Neural cell (in vitro differentiated cells): ENCODE results near the gene KMT5B. TPM values are rescaled to one million over a fixed set of nuclear protein-coding genes. Genes with fewer than 3 reads are reported as not detected.

ENCODE experiments used
- H2AFZ ChIP-seq: fragments of 200-600, 300-800 bp; sonication (generic), shearing (Covaris generic); 2 replicates; pipeline ENCODE4 v1.6.0; 2014; ENCODE audit warnings: low read depth, mild to moderate bottlenecking, antibody characterized with exemption, low read length, moderate library complexity
- H3F3A ChIP-seq: fragments of 200-600 bp; shearing (Covaris generic); 2 replicates; pipeline ENCODE4 v1.6.1; 2016; ENCODE audit warnings: mild to moderate bottlenecking, moderate library complexity, mixed read lengths, antibody characterized with exemption, low read length; ENCODE audit not compliant: insufficient read depth, poor library complexity, severe bottlenecking
- H3K27ac ChIP-seq: fragments of 200-600, 300-800 bp; sonication (generic), shearing (Covaris generic); 2 replicates; pipeline ENCODE4 v1.5.1; 2014; ENCODE audit warnings: mild to moderate bottlenecking, low read length, moderate library complexity
- H3K27me3 ChIP-seq: fragments of 300-800, 200-600 bp; sonication (generic), shearing (Covaris generic); 2 replicates; pipeline ENCODE4 v1.6.0; 2014; ENCODE audit warnings: mild to moderate bottlenecking, low read depth, low read length, moderate library complexity; ENCODE audit not compliant: insufficient read depth
- H3K36me3 ChIP-seq: fragments of 300-800, 200-600 bp; sonication (generic), shearing (Covaris generic); 2 replicates; pipeline ENCODE4 v1.5.1; 2014; ENCODE audit warnings: mild to moderate bottlenecking, antibody characterized with exemption, low read length, moderate library complexity; ENCODE audit not compliant: insufficient read depth
- H3K4me2 ChIP-seq: fragments of 300-800, 200-600 bp; sonication (generic), shearing (Covaris generic); 2 replicates; pipeline ENCODE4 v1.6.0; 2014; ENCODE audit warnings: mild to moderate bottlenecking, low read length
- H3K4me3 ChIP-seq: fragments of 300-800, 200-600 bp; sonication (generic), shearing (Covaris generic); 2 replicates; pipeline ENCODE4 v1.5.1; 2014; ENCODE audit warnings: mild to moderate bottlenecking, low read length, moderate library complexity
- H3K79me2 ChIP-seq: fragments of 200-600 bp; shearing (Covaris generic); replicated peaks from 2 replicates; pipeline ENCODE4 v1.6.0; 2014; ENCODE audit warnings: mild to moderate bottlenecking, low read length, moderate library complexity; ENCODE audit not compliant: insufficient read depth
- H3K9ac ChIP-seq: fragments of 300-800, 200-600 bp; sonication (generic), shearing (Covaris generic); 2 replicates; pipeline ENCODE4 v1.6.1; 2016; ENCODE audit warnings: mild to moderate bottlenecking, low read length, mixed read lengths
- H3K9me2 ChIP-seq: fragments of 200-600 bp; shearing (Covaris generic); 2 replicates; pipeline ENCODE4 v1.6.1; 2016; ENCODE audit warnings: mild to moderate bottlenecking, low read length, mixed read lengths; ENCODE audit not compliant: insufficient read depth
- H3K9me3 ChIP-seq: fragments of 200-600, 300-800 bp; sonication (generic), shearing (Covaris generic); 2 replicates; pipeline ENCODE4 v1.6.1; 2016; ENCODE audit warnings: mild to moderate bottlenecking, mixed run types, low read length, moderate library complexity, mixed read lengths
- H4K20me1 ChIP-seq: fragments of 200-600 bp; shearing (Covaris generic); 2 replicates; pipeline ENCODE4 v1.6.1; 2016; ENCODE audit warnings: mild to moderate bottlenecking, mixed run types; ENCODE audit not compliant: insufficient read depth
- EP300 ChIP-seq: fragments of 450-650 bp; conservative IDR thresholded peaks from 2 replicates; pipeline ENCODE4 v1.6.1; 2014; ENCODE audit warnings: antibody characterized with exemption, mild to moderate bottlenecking, moderate library complexity; ENCODE audit not compliant: poor library complexity, severe bottlenecking
- EZH2 ChIP-seq: fragments of 200-600, 300-800 bp; shearing (Covaris generic), sonication (generic); IDR thresholded peaks from 2 replicates; pipeline ENCODE4 v1.6.1; 2014; ENCODE audit warnings: antibody characterized with exemption, low read length, borderline replicate concordance, mild to moderate bottlenecking; ENCODE audit not compliant: insufficient read depth, poor library complexity, severe bottlenecking
- MXI1 ChIP-seq: fragments of 450-650 bp; conservative IDR thresholded peaks from 2 replicates; pipeline ENCODE4 v1.6.1; 2014; ENCODE audit warnings: antibody characterized with exemption, mild to moderate bottlenecking; ENCODE audit not compliant: poor library complexity, severe bottlenecking
- POLR2AphosphoS5 ChIP-seq: IDR thresholded peaks from 2 replicates; pipeline ENCODE4 v1.6.1; 2012
- RAD21 ChIP-seq: fragments of 450-650 bp; conservative IDR thresholded peaks from 2 replicates; pipeline ENCODE4 v1.6.1; 2014; ENCODE audit warnings: antibody characterized with exemption, mild to moderate bottlenecking, moderate library complexity
- SMC3 ChIP-seq: fragments of 450-650 bp; conservative IDR thresholded peaks from 2 replicates; pipeline ENCODE4 v1.6.1; 2014; ENCODE audit warnings: antibody characterized with exemption, mild to moderate bottlenecking, moderate library complexity; ENCODE audit not compliant: poor library complexity
- TAF1 ChIP-seq: IDR thresholded peaks from 2 replicates; pipeline ENCODE4 v1.6.1; 2012; ENCODE audit warnings: low read depth
- polyA plus RNA-seq: library from polyadenylated mRNA; depleted of rRNA; stranded (reverse); fragments of >200 nt; gene quantifications from 2 replicates; pipeline ENCODE4 v1.2.3, GENCODE V29; 2014
- TF ChIP-seq, protein P1 (sequence below): IDR thresholded peaks from 2 replicates; pipeline ENCODE4 v1.6.1; 2012; ENCODE audit warnings: borderline replicate concordance
- TF ChIP-seq, protein P2 (sequence below): fragments of 450-650 bp; IDR thresholded peaks from 2 replicates; pipeline ENCODE4 v1.5.1; 2014; ENCODE audit warnings: antibody characterized with exemption, mild to moderate bottlenecking, moderate library complexity; ENCODE audit not compliant: poor library complexity, severe bottlenecking

KMT5B gene
- polyA plus RNA-seq, 1 donor from 2014 or later = 107 TPM

DNA sequence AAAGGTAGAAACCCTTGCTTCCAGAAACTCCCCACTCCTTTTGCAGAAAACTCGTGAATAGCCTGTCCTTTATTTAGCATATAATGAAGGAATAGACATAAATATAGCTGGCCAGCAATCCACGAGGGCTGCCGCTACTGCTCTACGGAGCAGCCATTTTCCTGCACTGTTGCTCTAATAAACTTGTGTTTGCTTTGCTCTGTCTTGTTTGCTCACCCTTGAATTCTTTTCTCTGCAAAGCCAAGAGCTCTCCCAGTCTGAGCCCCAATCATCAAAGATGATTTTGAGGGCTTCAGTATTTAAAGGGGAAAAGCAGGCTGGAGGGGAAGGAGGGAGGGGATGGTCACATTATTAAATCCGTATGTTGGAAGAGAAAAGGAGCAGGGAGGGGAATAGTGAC lies 75.3 kb downstream of the KMT5B start:
- no peak overlapping the region for H3K4me2 ChIP-seq
- H3K36me3 ChIP-seq = no peaks in the 10 kb centered on the region
- TF ChIP-seq EP300 (no peak), RAD21 (no peak), SMC3 (no peak), POLR2AphosphoS5 (no peak), EZH2 (no peak), TAF1 (no peak), MXI1 (no peak)
- TF ChIP-seq, protein P1, sequence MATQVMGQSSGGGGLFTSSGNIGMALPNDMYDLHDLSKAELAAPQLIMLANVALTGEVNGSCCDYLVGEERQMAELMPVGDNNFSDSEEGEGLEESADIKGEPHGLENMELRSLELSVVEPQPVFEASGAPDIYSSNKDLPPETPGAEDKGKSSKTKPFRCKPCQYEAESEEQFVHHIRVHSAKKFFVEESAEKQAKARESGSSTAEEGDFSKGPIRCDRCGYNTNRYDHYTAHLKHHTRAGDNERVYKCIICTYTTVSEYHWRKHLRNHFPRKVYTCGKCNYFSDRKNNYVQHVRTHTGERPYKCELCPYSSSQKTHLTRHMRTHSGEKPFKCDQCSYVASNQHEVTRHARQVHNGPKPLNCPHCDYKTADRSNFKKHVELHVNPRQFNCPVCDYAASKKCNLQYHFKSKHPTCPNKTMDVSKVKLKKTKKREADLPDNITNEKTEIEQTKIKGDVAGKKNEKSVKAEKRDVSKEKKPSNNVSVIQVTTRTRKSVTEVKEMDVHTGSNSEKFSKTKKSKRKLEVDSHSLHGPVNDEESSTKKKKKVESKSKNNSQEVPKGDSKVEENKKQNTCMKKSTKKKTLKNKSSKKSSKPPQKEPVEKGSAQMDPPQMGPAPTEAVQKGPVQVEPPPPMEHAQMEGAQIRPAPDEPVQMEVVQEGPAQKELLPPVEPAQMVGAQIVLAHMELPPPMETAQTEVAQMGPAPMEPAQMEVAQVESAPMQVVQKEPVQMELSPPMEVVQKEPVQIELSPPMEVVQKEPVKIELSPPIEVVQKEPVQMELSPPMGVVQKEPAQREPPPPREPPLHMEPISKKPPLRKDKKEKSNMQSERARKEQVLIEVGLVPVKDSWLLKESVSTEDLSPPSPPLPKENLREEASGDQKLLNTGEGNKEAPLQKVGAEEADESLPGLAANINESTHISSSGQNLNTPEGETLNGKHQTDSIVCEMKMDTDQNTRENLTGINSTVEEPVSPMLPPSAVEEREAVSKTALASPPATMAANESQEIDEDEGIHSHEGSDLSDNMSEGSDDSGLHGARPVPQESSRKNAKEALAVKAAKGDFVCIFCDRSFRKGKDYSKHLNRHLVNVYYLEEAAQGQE = no peak
- TF ChIP-seq, protein P2, sequence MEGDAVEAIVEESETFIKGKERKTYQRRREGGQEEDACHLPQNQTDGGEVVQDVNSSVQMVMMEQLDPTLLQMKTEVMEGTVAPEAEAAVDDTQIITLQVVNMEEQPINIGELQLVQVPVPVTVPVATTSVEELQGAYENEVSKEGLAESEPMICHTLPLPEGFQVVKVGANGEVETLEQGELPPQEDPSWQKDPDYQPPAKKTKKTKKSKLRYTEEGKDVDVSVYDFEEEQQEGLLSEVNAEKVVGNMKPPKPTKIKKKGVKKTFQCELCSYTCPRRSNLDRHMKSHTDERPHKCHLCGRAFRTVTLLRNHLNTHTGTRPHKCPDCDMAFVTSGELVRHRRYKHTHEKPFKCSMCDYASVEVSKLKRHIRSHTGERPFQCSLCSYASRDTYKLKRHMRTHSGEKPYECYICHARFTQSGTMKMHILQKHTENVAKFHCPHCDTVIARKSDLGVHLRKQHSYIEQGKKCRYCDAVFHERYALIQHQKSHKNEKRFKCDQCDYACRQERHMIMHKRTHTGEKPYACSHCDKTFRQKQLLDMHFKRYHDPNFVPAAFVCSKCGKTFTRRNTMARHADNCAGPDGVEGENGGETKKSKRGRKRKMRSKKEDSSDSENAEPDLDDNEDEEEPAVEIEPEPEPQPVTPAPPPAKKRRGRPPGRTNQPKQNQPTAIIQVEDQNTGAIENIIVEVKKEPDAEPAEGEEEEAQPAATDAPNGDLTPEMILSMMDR = no peak
- H2AFZ ChIP-seq = no peak overlapping the region
- no peaks in the 10 kb centered on the region for H3K79me2 ChIP-seq
- H3F3A ChIP-seq = no peaks in the 10 kb centered on the region
- no peaks in the 10 kb centered on the region for H4K20me1 ChIP-seq
- no peak overlapping the region for H3K27ac ChIP-seq
- H3K9me2 ChIP-seq = no peaks in the 10 kb centered on the region
- no peaks in the 10 kb centered on the region for H3K9me3 ChIP-seq
- H3K9ac ChIP-seq = no peak overlapping the region
- no peaks in the 10 kb centered on the region for H3K27me3 ChIP-seq
- no peak overlapping the region for H3K4me3 ChIP-seq

DNA sequence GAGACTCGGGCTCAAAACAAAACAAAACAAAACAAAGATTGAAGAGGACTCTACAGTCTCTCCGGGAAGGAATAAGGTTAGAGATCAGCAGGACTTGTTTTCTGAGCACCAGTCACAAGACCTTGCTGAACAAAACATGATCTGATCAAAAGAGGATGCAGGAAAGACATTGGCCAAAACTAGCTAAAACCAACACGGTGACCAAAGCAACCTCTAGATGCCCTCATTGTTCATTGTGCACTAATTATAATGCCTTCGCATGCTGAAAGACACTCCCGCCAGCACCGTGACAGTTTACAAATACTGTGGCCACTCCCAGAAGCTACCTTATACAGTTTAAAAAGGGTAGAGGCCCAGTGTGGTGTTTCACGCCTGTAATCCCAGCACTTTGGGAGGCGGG lies 76.2 kb downstream of the KMT5B start:
- Histone ChIP-seq H3K4me3 (no peak overlapping the region), H3K79me2 (no peaks in the 10 kb centered on the region), H3K9me2 (no peaks in the 10 kb centered on the region), H3K27me3 (no peaks in the 10 kb centered on the region), H2AFZ (no peak overlapping the region), H3K9me3 (no peaks in the 10 kb centered on the region), H3K4me2 (no peak overlapping the region), H3K36me3 (no peaks in the 10 kb centered on the region), H3F3A (no peaks in the 10 kb centered on the region), H4K20me1 (no peaks in the 10 kb centered on the region), H3K27ac (no peak overlapping the region), H3K9ac (no peak overlapping the region)
- TF ChIP-seq RAD21 = no peak
- no peak for TF ChIP-seq EZH2

DNA sequence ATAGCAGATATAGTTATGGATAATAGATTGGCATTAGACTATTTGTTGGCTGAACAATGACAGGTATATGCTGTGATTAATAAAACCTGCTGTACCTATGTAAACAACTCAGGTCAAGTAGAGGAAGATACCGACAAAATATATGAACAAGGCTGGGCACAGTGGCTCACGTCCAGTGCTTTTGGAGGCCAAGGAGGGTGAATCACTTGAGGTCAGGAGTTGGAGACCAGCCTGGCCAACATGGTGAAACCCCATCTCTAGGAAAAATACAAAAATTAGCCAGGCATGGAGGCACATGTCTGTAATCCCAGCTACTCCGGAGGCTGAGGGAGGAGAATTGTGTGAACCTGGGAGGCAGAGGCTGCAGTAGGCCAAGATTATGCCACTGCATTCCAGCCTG lies 77.9 kb downstream of the KMT5B start:
- no peaks in the 10 kb centered on the region for H3K9me3 ChIP-seq
- H3K9me2 ChIP-seq = no peaks in the 10 kb centered on the region
- TF ChIP-seq, protein P2 = no peak
- TF ChIP-seq SMC3 (no peak), POLR2AphosphoS5 (no peak), TAF1 (no peak), EP300 (no peak), EZH2 (no peak), MXI1 (no peak), RAD21 (no peak)
- TF ChIP-seq, protein P1 = no peak
- H3K27me3 ChIP-seq = no peaks in the 10 kb centered on the region
- no peak overlapping the region for H3K4me2 ChIP-seq
- no peak overlapping the region for H3K27ac ChIP-seq
- no peak overlapping the region for H2AFZ ChIP-seq
- no peak overlapping the region for H3K9ac ChIP-seq
- H3K79me2 ChIP-seq = no peaks in the 10 kb centered on the region
- no peaks in the 10 kb centered on the region for H3F3A ChIP-seq
- H3K36me3 ChIP-seq = no peaks in the 10 kb centered on the region
- H4K20me1 ChIP-seq = no peaks in the 10 kb centered on the region
- H3K4me3 ChIP-seq = no peak overlapping the region
